Measurements from ENCODE around the gene ANKRD35.
A peak's percentile ranks its signal among the peaks of the same experiment; 100 is the strongest.

The ANKRD35 gene

GRCh38 chr1:145871994-145872924, 13.4 kb downstream of the ANKRD35 start:
- TF ChIP-seq, protein P1, sequence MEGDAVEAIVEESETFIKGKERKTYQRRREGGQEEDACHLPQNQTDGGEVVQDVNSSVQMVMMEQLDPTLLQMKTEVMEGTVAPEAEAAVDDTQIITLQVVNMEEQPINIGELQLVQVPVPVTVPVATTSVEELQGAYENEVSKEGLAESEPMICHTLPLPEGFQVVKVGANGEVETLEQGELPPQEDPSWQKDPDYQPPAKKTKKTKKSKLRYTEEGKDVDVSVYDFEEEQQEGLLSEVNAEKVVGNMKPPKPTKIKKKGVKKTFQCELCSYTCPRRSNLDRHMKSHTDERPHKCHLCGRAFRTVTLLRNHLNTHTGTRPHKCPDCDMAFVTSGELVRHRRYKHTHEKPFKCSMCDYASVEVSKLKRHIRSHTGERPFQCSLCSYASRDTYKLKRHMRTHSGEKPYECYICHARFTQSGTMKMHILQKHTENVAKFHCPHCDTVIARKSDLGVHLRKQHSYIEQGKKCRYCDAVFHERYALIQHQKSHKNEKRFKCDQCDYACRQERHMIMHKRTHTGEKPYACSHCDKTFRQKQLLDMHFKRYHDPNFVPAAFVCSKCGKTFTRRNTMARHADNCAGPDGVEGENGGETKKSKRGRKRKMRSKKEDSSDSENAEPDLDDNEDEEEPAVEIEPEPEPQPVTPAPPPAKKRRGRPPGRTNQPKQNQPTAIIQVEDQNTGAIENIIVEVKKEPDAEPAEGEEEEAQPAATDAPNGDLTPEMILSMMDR (IDR thresholded peaks at IDR 0.05; ENCODE audit: low read length, missing control alignments), result no peak
- peak overlapping the region; percentile 39 for H3K4me3 ChIP-seq (replicated peaks; ENCODE audit: low read depth, low read length)
- DNase-seq (ENCODE audit: low read depth), result peak; percentile 45

DNA sequence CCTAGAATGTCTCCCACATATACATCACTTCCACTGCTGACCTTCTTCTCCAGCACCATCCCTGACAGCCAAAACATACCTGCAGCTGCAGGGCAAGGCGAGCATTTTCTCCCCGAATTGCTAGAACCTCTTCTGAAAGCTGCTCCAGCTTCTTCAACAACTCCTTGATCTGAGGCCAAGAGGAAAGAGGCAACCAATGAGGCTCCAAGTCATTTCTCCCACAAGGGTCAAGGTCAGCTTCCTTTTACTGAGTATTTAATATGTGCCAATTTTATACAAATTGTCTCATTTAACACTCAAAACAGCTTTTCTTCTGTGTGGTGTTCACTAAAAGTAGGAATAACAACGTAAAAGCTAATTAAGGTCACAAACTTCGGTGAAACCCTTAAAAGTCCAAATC, 17.4 kb downstream of the ANKRD35 start:
- TF ChIP-seq, protein P1 (IDR thresholded peaks at IDR 0.05; ENCODE audit: low read length, missing control alignments), result no peak
- no peak overlapping the region for H3K4me3 ChIP-seq (replicated peaks; ENCODE audit: low read depth, low read length)
- DNase-seq (ENCODE audit: low read depth), result no peak

DNA sequence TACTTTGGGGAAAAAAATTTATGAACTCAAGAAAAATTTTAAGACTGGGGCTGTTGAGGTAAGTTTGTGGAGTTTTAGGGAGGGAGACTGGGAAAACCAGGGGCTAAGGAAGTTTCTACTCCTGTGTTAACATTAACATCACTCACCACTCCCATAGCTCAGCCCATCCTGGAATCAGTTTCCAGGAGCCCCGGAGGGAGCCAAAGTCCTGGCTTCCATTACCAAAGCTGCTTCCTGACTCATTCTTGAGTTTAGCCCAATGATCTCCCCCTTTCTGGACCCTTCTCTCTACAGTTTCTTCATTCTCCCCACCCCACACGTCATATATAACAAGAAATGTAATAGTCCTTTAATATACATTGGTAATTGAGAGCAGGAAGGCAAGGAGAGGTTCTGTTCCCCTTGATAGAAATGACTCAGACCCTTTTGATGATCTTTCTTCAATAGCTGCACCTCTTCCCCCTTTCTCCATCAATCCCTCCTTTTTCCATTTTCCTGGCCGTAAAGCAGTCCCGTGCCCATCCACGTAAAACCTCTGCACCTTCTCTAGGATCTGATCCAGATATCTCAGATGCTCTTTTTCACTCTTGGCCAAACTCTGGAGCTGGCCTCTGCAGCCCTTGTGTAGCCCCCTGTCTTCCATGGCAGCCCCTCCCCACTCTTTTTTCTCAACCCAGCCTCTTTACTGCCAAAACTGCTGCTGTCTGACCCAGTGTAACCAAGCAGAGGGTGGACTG, 22.2 kb downstream of the ANKRD35 start:
- no peak for DNase-seq (ENCODE audit: low read depth)
- TF ChIP-seq, protein P1 (IDR thresholded peaks at IDR 0.05; ENCODE audit: low read length, missing control alignments), result no peak
- no peak overlapping the region for H3K4me3 ChIP-seq (replicated peaks; ENCODE audit: low read depth, low read length)

DNA sequence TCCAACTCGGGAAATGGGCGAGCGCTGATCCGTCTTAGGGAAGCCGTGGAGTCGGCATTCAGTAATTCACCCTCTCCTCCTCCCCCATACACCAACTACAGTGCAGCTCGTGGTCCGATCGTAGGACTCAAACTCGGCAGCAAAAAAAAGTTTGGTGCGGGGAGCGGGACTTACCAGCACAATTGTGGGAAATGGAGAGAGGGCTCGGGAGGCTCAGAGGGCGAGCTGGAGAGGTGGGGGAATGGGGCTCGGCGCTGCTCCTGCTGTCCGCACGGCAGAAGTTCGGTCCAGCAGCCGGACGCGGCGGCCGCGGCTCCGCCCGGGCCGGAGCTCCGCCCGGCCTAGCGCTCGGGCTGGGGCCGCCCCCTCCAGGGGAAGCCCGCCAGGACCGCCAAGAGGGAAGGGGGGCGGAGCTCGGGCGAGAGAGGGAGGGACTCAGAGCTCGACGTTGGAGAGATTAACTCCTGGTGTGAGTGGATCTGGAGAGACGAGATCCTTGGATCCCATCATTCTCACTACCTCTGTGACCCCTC, 26.1 kb downstream of the ANKRD35 start:
- peak overlapping the region; percentile 99 for H3K4me3 ChIP-seq (replicated peaks; ENCODE audit: low read depth, low read length)
- DNase-seq (ENCODE audit: low read depth), result peak; percentile 88
- TF ChIP-seq, protein P1 (IDR thresholded peaks at IDR 0.05; ENCODE audit: low read length, missing control alignments), result no peak

DNA sequence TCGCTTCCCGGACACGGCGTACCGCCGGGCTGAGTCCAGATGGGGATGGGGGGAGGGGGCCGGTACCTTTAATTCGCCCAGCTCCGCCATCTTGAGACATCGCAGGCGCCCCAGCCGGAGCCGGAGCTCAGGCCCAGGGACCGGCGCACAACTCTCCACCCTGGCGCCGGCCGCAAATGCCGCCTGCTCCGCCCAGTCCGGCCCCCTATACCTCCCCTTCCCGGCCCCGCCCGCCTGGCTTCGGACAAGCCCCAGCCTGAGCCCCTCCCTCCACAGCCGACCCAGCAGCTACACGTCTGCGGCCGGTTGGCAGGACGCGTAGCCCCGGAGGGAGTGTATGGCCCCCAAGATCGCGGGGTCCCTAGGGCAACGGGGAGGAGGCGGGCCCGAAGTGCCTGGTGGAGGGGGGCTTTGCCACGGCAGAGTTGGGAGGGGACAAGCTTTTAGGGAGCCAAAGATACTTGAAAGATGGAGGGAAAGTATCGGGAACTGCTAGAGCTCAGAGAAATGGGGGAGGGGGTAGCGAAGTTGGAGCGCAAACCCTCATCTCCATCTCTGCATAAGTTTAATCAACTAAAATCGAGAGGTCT, 26.7 kb downstream of the ANKRD35 start, which contains the start of gene PIAS3:
TSS of gene PIAS3 (minus strand) at position 181 of the 590 bp plus-strand sequence. CDS start at position 90, 91 bp downstream.
- DNase-seq (ENCODE audit: low read depth), result peak; percentile 95
- H3K4me3 ChIP-seq (replicated peaks; ENCODE audit: low read depth, low read length), result peak within 1 kb of the TSS; percentile 99
- TF ChIP-seq, protein P1 (IDR thresholded peaks at IDR 0.05; ENCODE audit: low read length, missing control alignments), result no peak

GRCh38 chr1:145858238-145858900, 27.3 kb downstream of the ANKRD35 start:
- peak overlapping the region; percentile 99 for H3K4me3 ChIP-seq (replicated peaks; ENCODE audit: low read depth, low read length)
- DNase-seq (ENCODE audit: low read depth), result peak; percentile 40
- TF ChIP-seq, protein P1 (IDR thresholded peaks at IDR 0.05; ENCODE audit: low read length, missing control alignments), result no peak
